Iris pigment epithelial cell (primary cell): ENCODE data around the gene ESRP2.

ENCODE experiments used
- DNase-seq: peaks from one replicate; pipeline ENCODE4 v3.0.0-alpha.2; 2011; ENCODE audit warnings: low read depth

Gene ESRP2

DNA sequence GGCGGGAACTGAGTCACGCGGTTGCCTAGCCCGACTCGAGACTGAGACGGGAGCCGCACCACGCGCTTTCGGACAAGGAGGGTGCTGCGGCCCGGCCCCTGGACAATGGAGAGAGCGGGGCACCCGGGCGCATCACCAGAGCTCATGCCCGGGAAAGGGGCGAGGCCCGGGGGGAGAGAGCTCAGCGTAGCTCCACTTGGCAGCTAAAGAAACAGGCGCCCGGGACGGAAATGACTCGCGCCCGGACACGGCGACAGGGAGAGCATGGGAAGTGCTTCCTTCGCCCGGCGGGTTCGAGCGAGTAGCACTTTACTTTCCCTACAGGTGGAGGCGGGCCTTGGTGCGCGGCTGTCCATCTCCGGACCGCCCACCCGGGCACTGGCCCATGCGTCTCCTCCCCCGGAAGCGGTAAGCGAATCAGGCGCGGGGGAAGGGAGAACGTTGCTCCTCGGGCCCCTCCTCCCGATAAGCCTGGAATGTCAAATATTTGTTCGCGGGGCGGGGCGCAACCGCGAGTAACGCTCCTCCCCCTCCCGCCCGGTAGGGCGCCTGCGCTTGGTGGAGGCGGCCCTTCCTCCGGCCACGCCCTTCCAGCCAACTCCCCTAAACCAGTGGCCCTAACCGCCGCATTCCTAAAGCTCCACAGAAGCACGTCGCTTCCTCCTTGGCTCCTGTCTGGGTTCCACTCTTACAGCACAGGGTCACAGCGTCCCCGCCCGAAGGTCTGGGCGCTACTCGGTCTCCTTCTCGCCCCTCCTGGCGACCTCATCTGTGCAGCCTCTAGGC is 1.5 kb upstream of the ESRP2 start:
- peak; percentile 98 for DNase-seq

DNA sequence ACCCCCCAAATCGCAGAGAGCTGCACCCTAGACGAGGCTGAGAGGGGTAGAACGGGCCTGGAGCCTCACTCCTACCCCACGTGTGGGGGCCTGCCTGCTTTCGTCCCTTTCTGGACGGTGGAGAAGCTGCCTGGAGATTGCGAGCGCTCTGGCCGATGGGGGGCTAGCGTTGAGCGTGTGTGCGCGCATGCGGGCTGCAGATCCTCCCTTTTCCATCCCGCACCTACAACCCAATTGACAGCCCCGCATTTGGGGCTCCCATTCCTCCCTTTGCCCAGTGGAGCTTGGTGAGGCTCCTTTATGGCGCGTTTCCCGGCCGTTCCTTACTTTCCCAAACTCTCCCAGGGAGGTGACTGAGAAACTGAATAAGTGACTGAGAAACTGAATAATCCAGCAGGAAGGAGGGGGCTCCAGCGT is 907 bp upstream of the ESRP2 start:
- DNase-seq: no peak

- DNase-seq: no peak
Measured at GRCh38 chr16:68236137-68236825, 354 bp upstream of the ESRP2 start.

- no peak for DNase-seq
Measured at GRCh38 chr16:68235108-68235886, 630 bp downstream of the ESRP2 start.

GRCh38 chr16:68234188-68235107 is 1.5 kb downstream of the ESRP2 start:
- DNase-seq: no peak

- no peak for DNase-seq
Measured at GRCh38 chr16:68233835-68234187, 2.1 kb downstream of the ESRP2 start.

DNA sequence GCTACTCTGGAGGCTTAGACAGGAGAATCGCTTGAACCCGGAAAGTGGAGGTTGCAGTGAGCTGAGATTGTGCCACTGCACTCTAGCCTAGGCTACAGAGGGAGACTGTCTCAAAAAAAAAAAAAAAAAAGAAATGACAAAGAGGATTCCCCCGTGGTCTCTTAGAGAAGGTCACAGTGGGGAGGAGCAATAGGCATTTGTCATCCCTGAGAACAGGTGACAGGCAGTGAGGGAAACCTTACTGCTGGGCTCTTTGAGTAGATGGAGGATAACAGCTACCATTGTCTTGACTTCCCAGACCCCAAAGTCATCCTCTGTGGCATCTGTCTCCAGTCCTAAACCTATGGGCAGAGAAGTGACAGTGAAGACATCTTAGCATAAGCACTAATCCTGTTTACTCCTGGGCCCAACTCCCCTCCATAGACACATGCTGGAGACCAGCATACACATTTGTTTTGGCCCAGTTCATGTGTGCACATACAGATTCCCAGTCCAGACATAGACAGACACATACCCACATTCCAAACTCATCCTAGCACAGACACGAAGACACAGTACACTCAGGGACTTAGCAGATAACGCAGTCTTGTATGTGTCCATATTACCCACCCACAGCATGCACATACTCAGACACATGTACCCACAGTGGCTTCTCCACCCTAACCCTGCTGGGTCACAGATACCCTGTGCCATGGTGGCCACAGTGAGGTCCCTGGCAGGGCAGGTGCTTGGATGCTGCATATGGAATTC is 2.7 kb downstream of the ESRP2 start:
- no peak for DNase-seq

GRCh38 chr16:68232335-68232734 is 3.6 kb downstream of the ESRP2 start:
- DNase-seq: no peak

GRCh38 chr16:68231384-68232136 is 4.4 kb downstream of the ESRP2 start:
- no peak for DNase-seq

GRCh38 chr16:68230956-68231355 is 5.0 kb downstream of the ESRP2 start:
- no peak for DNase-seq

- no peak for DNase-seq
Measured at GRCh38 chr16:68230176-68230571, 5.8 kb downstream of the ESRP2 start.

DNA sequence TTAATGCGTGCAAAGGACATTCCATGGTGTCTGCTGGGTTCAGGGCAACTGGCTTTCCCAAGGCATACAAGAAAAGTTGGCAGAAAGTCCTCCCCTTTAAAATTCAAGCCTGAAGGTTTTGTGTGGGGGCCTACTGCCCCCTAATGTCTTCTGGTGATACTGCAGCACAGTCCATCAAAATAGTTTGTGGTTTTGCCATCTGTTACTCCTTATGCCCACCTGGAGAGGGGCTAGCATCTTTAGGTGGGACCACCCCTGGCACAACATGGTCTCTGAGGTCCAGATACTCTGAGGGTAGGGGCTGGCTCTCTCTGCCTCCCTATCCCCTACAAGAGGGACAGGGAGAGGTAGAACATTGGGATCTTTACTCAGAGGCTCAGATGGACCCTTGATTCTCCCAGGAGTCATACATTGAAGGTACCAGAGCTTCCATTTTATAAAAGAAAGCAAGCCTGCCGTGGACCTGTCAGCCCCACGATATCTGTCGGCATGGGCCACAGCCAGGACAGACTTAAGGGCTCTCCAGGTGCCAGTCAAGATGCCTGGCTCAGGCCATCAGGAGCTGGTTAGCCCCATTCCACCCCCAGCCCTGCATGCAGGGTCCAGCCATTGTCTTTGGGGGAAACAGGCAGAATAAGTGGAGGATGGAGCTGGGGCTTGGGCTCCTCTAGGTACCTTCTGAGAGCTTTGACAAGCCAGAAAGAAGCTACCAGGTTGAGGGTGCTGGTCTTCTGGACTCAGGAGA is 6.3 kb downstream of the ESRP2 start:
- peak; percentile 52 for DNase-seq

DNA sequence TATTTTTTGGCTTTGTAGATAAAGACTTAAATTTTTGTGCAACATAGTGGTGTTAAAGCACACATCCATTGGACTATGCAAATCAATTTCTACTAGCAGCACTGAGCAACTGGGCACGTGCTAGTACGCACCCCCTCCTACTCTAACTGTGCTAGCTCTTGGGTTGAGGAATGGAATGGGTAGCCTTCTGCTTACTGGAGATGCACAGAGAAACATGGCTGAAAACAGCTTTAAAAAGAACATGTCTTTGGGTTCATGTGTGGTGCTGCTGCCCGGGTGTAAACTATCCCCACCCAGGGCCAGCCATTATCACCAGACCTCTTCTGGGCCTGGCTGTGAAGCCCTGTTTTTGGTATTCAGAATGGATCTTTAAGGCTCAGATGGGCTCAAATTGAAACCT is 7.3 kb downstream of the ESRP2 start:
- no peak for DNase-seq

DNA sequence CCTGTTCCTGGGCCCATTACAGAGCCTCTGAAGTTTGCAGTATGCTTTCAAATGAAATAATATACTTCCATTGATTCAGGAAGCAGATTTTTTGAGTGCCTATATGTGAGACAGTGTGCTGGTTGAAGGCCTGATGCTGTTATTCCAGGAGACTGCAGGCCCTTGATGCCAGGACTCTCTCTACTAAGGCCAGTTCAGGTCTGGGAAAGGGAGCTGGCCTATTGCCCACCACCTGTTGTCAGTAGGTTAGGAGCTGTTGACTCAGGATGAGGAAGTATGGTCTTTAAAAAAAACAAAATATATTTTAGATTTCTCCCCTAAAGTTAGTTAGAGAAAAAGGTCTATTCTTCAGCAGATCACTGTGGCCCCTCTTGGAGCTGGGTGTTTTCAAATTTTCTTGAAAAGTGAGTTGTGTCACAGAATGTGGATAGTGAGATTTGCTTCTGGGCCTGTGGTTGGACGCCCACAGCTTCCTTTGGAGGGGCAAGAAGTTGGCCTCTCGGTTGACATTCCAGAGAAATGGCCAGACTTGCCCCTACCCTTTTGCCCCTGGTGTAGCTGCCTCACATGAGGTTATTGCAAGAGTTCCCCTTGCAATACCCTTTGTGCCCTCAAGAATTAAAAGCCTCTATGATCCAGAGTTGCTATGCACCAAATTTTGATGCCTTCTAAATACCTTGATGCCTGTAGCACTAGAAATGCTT is 7.9 kb downstream of the ESRP2 start:
- DNase-seq: no peak

DNA sequence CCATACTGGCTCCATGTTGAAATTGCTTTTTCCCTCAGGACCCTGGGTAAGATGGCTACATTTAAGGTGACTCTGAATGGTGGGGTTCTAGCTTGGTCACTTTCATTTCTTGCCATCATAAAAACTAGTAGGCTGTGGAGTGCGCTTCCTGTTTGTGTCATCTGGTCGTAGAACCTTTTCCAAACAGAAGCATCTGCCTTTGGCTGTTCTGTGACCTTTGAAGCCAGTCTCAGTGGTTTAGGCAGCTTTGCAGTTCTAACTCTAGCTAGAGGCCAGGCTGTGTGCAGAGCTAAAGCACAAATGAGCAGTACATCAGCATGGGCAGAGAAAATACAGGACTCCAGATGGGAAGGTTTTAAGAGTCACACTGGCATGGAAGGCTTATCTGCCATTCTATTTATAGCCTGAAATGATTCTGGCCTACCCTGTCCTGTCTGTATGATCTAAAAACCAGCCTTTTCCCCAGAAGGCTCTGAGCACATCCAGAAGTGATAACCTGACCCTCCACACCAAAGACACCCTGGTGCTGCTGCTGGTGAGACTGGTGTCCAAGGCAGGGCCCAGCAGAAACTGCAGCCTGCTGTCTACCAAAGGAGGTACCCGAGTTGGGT is 8.6 kb downstream of the ESRP2 start:
- no peak for DNase-seq

- no peak for DNase-seq
Measured at GRCh38 chr16:68226116-68226515, 9.8 kb downstream of the ESRP2 start.

DNA sequence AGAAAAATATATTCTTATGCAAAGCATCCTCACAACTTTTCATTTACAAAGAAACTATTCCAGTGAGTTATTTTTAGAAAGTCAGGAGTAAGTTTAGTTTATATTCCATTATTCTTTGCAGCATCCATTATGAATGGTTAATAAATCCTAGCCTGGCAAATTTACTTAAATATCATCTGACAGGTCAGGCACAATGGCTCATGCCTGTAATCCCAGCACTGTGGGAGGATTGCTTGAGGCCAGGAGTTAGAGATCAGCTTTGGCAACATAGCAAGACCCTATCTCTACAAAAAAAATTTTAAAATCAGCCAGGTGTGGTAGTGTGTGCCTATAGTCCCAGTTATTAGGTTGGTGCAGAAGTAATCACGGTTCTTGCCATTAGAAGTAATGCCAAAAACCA is 12.9 kb downstream of the ESRP2 start:
- no peak for DNase-seq

- no peak for DNase-seq
Measured at GRCh38 chr16:68219725-68220351, 16.1 kb downstream of the ESRP2 start.
